Stomach (tissue), 9 donors: ENCODE data around the gene TMEM178B. TPM values are rescaled to one million over a fixed set of nuclear protein-coding genes. Genes with fewer than 3 reads are reported as not detected.

Experiments
- DNase-seq, 2 donors: peaks; one replicate each; pipeline versions ENCODE4 v3.0.0 to v3.0.0-alpha.2; 2013 to 2019
- H3K27ac ChIP-seq, 5 donors: fragments of 200-600 bp in 4 of 5; sonication (generic) in 4 of 5; one replicate each; pipeline ENCODE4 v1.5.1; 2013 to 2019; ENCODE audit warnings: mild to moderate bottlenecking in 1 of 5, moderate library complexity in 1 of 5
- H3K27me3 ChIP-seq, 3 donors: fragments of 200-600 bp; sonication (generic); one replicate each; pipeline ENCODE4 v1.5.1; 2017 to 2019; ENCODE audit warnings: mixed run types in 1 of 3
- H3K36me3 ChIP-seq, 4 donors: fragments of 200-600 bp; sonication (generic); 1 replicate in 3 of 4; 2 replicates in 1 of 4; pipeline ENCODE4 v1.5.1; 2016 to 2019
- H3K4me1 ChIP-seq, 4 donors: fragments of 200-600 bp; sonication (generic); one replicate each; pipeline ENCODE4 v1.5.1; 2016 to 2019
- H3K4me3 ChIP-seq, 4 donors: fragments of 200-600 bp; sonication (generic) in 3 of 4; one replicate each; pipeline ENCODE4 v1.5.1; 2016 to 2019; ENCODE audit warnings: mild to moderate bottlenecking in 1 of 4
- H3K9me3 ChIP-seq, 4 donors: fragments of 200-600 bp; sonication (generic); one replicate each; pipeline ENCODE4 v1.5.1; 2016 to 2019
- EP300 ChIP-seq: sonication (generic); formaldehyde crosslinking; IDR thresholded peaks from one replicate; pipeline ENCODE4 v1.6.1; 2017; ENCODE audit warnings: antibody characterized with exemption
- POLR2A ChIP-seq, 4 donors: fragments of 450-650 bp; IDR thresholded peaks; one replicate each; pipeline ENCODE4 v1.6.1; 2016; ENCODE audit warnings: antibody characterized with exemption in 4 of 4, control low read depth in 2 of 4, mild to moderate bottlenecking in 1 of 4, moderate library complexity in 1 of 4
- POLR2AphosphoS5 ChIP-seq, 3 donors: sonication (generic); formaldehyde crosslinking; IDR thresholded peaks; one replicate each; pipeline ENCODE4 v1.6.1; 2016; ENCODE audit warnings: antibody characterized with exemption in 3 of 3
- WGBS, 5 donors: extraction: QIAGEN DNeasy Blood & Tissue Kit in 3 of 5; methylation state at CpG; one replicate each; pipeline versions ENCODE4 v1.1.5 to v1.1.7; 2013 to 2018; 5-methylcytosine and 5-hydroxymethylcytosine counted together
- intact Hi-C: fragments of 100-400 bp; cut with DNase I; formaldehyde crosslinking; loops from one replicate; pipeline ENCODE4 v1.15.1; 2023; ENCODE audit warnings: low total_unique reads
- polyA plus RNA-seq, 3 donors: library from polyadenylated mRNA; stranded (reverse); fragments of 200-250 nt; gene quantifications; one replicate each; pipeline ENCODE4 v1.2.3, GENCODE V29; 2013
- total RNA-seq, 5 donors: library from RNA; depleted of rRNA; stranded (reverse); fragments of >200 nt; gene quantifications; one replicate each; pipeline versions ENCODE4 v1.1.0 to v1.2.3, GENCODE V29; 2014 to 2016
- TF ChIP-seq, protein P1 (sequence below), 7 experiments: fragments of 450-650 bp in 4 of 7; fragments of 200-600 bp in 3 of 7; sonication (generic) in 3 of 7; IDR thresholded peaks; one replicate each; pipeline ENCODE4 v1.5.1; 2016 to 2019; ENCODE audit warnings: antibody characterized with exemption in 7 of 7, control low read depth in 2 of 7, mild to moderate bottlenecking in 1 of 7
- donor health status: healthy with polysubstance abuse.
- donor health status: Bipolar disorder and iron deficiency.
- donor health status: healthy.

Gene TMEM178B
- total and polyA plus RNA-seq, 8 donors, result under 0.01 to 1.7 (median 0.15) TPM; not detected in 3

DNA sequence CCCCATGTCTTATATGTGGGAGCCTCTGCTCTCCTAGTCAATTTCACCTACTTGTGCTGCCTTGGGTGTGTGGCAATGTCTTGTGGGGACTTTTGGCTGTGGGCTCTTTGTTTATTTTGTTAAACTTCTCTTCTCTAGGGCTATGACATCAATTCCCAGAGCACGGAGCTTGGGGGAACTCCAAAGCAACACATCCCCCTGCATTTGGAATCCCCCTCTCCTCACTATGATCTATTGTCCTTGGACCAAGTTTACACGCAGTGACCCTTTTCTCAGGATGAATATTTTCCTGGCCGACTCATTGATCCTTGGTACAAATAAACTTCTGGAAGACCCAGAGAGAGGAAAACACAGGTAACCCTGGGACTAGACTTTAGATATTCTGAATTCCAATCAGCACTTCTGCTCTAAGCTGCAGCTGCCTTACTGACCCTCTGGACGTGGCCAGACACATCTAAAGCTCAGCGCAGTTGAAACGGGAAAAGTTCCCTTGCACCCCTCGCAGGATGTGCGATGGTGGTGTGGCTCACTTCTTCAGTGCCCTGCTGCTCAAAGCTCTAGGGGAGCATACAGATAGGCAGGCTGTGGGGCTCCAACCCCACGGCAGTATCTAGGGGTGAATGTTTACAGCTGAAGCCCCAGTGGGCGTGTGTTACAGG, 110.8 kb downstream of the TMEM178B start:
- intact Hi-C loops, result no loop called here
- H3K9me3 ChIP-seq, result no peaks in the 10 kb centered on the region
- H3K27ac ChIP-seq, result no peak overlapping the region
- no peaks in the 10 kb centered on the region for H3K4me1 ChIP-seq
- 59 to 71% (median 67%) methylated on average over 10 of the region's 10 CpGs for WGBS, 5 donors
- no peaks in the 10 kb centered on the region for H3K27me3 ChIP-seq
- H3K4me3 ChIP-seq, result no peak overlapping the region
- no peak for TF ChIP-seq EP300
- no peak for DNase-seq
- H3K36me3 ChIP-seq, result no peaks in the 10 kb centered on the region

DNA sequence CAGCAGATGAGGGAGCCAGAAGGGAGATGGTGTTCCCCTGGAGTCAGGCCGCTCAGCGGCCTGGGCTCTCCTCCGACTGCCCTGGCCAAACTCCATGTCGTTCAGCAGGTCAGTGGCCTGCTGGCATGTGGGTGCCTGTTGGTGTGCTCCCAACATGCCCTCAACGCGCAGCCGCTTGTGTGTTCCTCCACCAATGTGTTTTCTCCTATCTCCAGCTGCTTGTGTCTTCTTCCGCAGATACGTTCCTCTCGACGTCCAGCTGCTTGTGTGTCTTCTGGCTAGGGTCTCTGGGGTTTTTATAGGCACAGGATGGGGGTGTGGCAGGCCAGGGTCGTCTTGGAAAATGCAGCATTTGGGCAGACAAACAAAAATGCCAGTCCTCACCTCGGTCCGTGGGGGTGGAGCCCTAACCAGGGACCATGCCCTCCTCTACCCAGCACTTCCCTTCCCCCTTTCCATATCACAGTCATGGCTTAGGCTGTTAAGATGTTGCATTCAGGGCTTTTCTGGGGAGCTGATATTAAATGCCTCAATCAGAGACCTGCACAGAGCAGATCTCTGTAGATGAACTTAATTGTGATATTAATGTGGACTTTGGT, 111.6 kb downstream of the TMEM178B start:
- Histone ChIP-seq H3K27ac (no peak overlapping the region), H3K36me3 (no peaks in the 10 kb centered on the region), H3K4me1 (no peaks in the 10 kb centered on the region), H3K9me3 (no peaks in the 10 kb centered on the region), H3K4me3 (no peak overlapping the region), H3K27me3 (no peaks in the 10 kb centered on the region)
- no peak for DNase-seq
- intact Hi-C loops, result no loop called here
- no peak for TF ChIP-seq POLR2AphosphoS5 (IDR thresholded peaks at IDR 0.05)
- TF ChIP-seq, protein P1, sequence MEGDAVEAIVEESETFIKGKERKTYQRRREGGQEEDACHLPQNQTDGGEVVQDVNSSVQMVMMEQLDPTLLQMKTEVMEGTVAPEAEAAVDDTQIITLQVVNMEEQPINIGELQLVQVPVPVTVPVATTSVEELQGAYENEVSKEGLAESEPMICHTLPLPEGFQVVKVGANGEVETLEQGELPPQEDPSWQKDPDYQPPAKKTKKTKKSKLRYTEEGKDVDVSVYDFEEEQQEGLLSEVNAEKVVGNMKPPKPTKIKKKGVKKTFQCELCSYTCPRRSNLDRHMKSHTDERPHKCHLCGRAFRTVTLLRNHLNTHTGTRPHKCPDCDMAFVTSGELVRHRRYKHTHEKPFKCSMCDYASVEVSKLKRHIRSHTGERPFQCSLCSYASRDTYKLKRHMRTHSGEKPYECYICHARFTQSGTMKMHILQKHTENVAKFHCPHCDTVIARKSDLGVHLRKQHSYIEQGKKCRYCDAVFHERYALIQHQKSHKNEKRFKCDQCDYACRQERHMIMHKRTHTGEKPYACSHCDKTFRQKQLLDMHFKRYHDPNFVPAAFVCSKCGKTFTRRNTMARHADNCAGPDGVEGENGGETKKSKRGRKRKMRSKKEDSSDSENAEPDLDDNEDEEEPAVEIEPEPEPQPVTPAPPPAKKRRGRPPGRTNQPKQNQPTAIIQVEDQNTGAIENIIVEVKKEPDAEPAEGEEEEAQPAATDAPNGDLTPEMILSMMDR (IDR thresholded peaks at IDR 0.05), result no peak
- no peak for TF ChIP-seq EP300
- no peak for TF ChIP-seq POLR2A (IDR thresholded peaks at IDR 0.05)
- WGBS, 5 donors, result 81 to 90% (median 84%) methylated on average over 14 of the region's 14 CpGs

DNA sequence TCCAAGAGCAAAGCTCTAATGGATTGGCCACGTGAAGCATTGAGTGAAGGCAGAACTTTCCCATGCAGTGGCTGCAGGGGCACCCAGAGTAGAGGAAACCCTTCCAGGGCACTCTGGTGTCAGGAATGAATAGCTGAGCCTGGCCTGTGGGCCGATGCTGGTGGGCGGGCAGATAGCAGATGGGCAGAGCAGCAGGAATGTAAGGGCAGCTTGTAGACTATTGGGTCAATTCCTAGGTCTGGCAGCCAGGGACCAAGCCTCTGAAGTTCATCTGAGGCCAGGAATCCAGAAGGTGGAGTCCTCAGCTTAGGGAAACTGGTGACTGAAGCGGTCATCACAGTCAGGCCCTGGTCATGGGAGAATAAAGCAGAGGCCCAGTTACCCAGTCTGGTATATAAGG, 115.4 kb downstream of the TMEM178B start:
- no peaks in the 10 kb centered on the region for H3K4me1 ChIP-seq
- WGBS, 5 donors, result 78 to 84% (median 81%) methylated on average over 4 of the region's 4 CpGs
- intact Hi-C loops, result no loop called here
- H3K4me3 ChIP-seq, result no peak overlapping the region
- H3K9me3 ChIP-seq, result peaks cover 0 to under 1% (median 0%) of the 10 kb centered on the region in 4 donors
- TF ChIP-seq, protein P1 (IDR thresholded peaks at IDR 0.05), result no peak
- no peak for TF ChIP-seq POLR2AphosphoS5 (IDR thresholded peaks at IDR 0.05)
- TF ChIP-seq POLR2A (IDR thresholded peaks at IDR 0.05), result no peak
- no peak for TF ChIP-seq EP300
- DNase-seq, result no peak
- H3K27ac ChIP-seq, result no peak overlapping the region
- H3K27me3 ChIP-seq, result no peaks in the 10 kb centered on the region
- H3K36me3 ChIP-seq, result no peaks in the 10 kb centered on the region

GRCh38 chr7:141190495-141190894, 116.6 kb downstream of the TMEM178B start:
- Histone ChIP-seq H3K27ac (no peak overlapping the region), H3K36me3 (no peaks in the 10 kb centered on the region), H3K9me3 (peaks cover 0 to 6% (median 2%) of the 10 kb centered on the region in 4 donors), H3K4me1 (no peaks in the 10 kb centered on the region), H3K4me3 (no peak overlapping the region), H3K27me3 (no peaks in the 10 kb centered on the region)
- no peak for DNase-seq
- no peak for TF ChIP-seq POLR2AphosphoS5 (IDR thresholded peaks at IDR 0.05)
- no peak for TF ChIP-seq POLR2A (IDR thresholded peaks at IDR 0.05)
- TF ChIP-seq, protein P1 (IDR thresholded peaks at IDR 0.05), result no peak
- no peak for TF ChIP-seq EP300
- intact Hi-C loops, result no loop called here
- 64 to 82% (median 78%) methylated on average over 4 to 5 of the region's 5 CpGs for WGBS, 5 donors

DNA sequence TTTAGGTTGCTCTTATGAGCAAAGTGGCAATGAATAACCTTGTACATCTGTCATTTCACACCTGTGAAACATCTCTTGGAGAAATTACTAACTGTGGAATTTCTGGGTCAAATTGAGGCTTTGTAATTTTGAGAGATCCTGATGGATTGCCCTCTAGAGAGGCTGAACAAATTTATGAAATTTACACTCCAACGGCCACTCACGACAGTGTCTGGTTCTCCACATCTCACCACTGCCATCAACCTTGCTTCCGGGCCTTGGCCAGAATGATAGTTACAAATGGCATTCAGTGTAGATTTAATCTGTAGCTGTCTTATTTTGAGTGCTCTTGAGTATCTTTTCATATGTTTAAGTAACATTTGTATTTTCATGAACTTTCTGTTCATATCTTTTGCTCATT, 117.4 kb downstream of the TMEM178B start:
- Histone ChIP-seq H3K4me1 (no peaks in the 10 kb centered on the region), H3K9me3 (peaks cover 0 to 6% (median 2%) of the 10 kb centered on the region in 4 donors), H3K36me3 (no peaks in the 10 kb centered on the region), H3K27ac (no peak overlapping the region), H3K4me3 (no peak overlapping the region), H3K27me3 (no peaks in the 10 kb centered on the region)
- WGBS, 5 donors, result 80 to 95% (median 84%) methylated on average over 3 of the region's 3 CpGs
- no peak for DNase-seq
- TF ChIP-seq EP300 (no peak), POLR2AphosphoS5 (IDR thresholded peaks at IDR 0.05) (no peak), POLR2A (IDR thresholded peaks at IDR 0.05) (no peak)
- TF ChIP-seq, protein P1 (IDR thresholded peaks at IDR 0.05), result no peak
- intact Hi-C loops, result no loop called here
